ENCODE results near the gene PIM2.

PIM2 gene

DNA sequence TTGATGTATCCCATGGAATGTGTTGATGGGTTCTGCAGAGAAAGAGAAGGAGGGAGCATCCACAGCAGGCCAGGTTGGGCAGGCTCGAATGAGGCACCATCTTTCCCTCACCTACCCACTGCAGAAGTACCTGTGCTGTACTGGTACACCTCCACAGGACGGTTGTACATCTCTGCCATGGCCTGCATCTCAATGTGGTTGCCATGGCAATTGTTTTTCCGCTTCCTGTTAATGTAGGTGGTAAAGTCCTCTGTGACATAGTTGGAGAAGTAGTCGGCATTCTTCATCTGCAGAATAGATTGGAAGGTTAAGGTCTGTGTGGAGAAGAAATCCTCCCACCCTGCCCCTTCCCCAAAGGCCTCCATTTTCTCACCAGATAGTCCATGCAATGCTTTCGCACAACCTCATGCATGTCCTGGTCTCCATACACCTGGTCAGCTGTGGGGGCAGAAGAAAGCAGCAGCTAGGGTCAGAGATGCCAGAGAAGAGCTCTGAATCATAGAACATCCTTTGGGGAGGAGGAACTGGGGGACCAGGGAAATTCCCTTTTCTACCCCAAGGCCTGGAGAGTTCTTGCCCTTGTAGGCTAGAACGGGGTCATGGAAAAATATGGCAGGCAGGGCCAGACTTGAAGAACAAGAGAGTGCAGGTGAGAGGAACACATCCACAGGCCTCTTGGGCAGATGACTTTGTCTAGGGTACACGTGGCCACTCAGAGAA, 15.9 kb upstream of the PIM2 start:
- DNase-seq: no peak

DNA sequence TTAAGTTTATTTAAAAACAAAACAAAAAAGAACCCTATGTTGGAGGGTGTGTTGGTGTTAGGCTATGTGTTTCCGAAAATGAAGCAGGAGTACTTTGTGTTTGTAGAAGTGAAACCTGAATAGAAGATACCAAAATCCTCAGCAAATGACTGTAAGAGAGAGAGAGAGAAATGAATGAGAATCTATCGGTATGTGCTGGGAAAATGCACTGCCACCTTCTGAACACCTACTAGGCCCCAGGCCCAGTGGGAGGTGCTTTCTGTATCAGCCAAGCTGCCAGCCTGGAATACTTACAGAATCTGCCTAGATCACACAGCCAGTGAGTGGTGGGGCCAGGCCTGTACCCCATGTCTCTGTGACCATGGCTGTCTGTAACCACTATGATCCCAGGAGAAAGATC, 14.9 kb upstream of the PIM2 start:
- no peak for DNase-seq

DNA sequence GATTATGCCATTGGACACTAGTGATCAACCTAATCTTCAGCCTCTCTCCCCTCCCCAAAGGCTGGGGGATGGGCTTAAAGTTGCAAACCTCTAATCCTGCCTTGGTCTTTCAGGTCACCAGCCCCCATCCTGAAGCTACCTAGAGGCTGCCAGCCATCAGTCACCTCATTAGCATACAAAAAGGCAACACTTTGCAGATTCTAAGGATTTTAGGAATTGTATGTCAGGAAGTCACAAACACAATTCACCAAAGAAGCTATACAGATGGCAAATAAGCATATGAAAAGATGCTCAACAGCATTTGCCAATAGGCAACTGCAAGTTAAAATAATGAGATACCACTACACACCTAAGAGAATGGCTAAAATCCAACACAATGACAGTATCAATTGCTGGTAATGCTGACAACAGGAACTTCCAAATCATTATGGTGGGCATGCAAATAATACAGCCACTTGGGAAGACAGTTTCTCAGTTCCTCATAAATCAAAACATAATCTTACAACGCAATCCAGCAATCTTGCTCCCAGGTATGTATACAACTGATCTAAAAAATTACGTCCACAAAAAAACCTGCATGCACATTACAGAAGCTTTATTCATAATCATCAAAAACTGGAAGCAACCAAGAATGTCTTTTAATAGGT, 9.0 kb upstream of the PIM2 start:
- no peak for DNase-seq

DNA sequence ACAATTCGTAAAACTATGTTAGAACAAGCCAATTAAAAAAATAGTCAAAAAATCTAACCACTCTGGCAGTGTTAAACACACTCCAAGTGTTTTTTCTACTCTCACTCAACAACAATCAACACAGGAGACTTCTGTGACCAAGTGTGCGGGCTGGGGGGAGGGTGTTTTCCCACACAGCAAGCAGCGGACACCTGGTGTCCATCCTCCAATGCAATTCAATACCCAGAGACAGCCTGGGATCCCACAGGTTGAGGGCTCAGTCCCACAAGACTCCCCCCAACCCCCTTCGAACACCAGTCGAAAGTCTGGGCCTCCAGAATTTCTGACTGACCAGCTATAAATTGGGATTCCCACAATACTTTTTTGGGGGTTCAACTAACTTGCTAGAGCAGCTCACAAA, 8.3 kb upstream of the PIM2 start:
- DNase-seq: no peak

DNA sequence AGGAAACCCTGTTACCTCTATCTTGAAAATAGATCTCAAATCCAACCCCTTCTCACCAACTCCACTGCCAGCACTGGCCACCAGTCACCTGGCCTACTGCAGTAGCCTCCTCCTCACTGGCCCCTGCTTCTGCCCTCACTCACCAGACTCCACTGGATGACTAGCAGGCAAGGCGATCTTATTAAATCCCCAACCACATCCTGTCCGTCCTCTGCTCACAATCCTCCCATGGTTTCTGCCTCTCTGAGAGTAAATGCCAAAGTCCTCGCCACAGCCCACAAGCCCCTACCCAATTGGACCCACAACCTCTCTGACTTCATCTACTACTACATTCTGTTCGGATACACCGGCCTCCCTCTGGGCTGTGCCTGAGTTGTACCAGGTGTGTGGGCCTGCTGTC, 5.4 kb upstream of the PIM2 start:
- no peak for DNase-seq

DNA sequence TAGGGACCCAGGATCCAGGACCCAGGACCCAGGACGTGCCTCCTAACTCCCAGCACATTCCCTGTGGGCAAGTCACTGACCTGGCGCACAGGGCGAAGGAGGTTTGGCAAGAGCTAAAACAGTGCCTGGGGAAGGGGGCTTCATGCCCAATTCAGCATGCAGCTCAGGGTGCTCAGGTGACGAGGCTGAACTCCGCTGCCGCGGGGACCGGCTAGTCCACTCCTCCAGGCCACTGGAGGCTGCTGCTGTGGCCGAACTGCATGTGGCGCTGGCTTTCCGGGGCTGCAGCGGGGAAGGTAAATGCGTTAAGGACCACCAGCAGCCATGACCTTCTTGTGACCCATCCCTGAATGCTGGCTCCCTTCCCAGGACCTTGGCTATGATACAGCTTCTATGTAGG, 4.9 kb upstream of the PIM2 start:
- DNase-seq: no peak

DNA sequence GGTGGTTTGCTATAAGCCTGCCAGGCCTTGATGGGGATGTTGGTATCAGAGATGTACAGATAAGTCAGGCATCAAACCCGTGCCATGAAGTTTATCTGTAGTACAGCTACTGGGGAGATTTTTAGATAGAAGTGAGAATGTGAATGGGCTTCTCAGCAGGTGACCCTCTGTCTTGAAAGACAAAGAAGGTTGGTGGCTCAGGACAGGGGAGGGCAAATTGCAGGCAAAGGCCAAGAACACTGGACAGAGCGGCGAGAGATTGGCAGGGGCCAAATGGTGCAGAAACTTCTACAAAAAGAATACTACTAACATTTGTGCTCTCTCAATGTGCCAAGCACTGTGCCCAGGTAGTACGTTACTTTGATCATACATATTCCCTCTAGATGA, 1.9 kb upstream of the PIM2 start:
- no peak for DNase-seq

DNA sequence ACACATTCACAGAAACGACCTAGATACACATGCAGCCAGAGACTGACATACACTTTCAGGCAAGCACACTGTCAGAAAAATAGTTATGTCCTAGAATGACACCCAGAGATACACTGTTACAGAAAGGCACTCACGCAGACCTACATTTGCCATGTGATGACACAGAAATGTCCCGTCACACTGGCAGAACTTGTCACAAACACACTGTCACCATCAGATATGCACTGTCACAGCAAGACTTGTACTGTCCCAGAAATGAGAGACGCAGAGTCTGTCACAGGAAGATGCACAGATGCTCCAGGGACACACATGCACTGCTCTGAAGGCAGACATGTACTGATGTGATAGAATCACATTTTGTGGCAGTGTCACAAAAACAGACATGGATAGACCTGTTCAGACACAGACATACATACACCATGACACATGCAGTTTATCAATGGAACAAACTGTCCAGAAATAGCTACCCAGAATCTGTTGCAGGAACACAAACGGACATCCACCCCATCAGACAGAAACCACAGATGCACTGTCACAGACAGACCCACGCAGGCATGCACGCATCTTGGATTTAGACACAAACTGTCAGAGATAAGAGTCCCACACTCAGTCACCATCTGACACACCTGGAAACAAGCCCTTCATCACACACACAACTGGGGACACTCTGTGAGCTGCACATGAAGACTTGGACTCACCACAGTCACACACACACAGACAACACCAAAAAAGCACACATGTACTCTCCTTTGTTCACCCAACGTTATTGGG, 1.3 kb upstream of the PIM2 start:
- DNase-seq: no peak

DNA sequence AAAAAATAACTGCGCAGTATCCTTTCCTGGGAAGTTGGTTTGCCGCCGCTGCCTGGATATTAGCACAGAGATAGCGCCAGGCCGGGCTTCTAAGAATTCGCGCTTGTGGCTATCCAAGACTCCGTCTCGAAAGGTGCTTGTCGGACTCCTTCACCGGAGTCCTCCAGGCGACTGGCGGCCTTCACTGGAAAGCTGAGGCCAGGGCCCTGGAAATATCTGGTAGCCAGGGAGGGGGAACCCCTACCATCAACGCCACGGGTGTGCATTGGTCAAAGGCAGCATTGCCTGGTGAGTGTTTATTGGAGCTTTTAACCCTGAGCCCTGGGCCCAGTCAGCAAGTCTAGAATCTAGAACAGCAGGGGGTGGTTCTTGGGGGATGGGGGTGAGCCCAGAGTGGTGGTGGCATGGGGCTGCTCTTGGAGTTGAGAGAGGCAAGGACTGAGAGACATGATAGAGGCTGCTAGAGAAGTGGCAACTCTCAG, 577 bp upstream of the PIM2 start:
- no peak for DNase-seq

DNA sequence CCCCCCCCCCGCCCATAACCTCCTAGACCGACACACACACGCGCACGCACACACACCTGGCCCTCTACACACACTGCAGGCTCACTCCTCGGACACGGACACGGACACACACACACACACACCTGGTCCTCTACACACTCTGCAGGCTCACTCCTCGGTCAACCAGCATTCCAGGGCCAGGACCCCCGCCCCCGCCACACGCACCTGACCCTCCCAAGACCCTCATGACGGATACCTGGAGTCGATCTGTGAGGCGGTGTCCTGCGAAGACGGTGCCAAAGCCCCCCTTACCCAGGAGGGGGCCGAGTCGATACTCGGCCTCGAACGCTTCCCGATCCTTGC, 552 bp downstream of the PIM2 start:
- no peak for DNase-seq

DNA sequence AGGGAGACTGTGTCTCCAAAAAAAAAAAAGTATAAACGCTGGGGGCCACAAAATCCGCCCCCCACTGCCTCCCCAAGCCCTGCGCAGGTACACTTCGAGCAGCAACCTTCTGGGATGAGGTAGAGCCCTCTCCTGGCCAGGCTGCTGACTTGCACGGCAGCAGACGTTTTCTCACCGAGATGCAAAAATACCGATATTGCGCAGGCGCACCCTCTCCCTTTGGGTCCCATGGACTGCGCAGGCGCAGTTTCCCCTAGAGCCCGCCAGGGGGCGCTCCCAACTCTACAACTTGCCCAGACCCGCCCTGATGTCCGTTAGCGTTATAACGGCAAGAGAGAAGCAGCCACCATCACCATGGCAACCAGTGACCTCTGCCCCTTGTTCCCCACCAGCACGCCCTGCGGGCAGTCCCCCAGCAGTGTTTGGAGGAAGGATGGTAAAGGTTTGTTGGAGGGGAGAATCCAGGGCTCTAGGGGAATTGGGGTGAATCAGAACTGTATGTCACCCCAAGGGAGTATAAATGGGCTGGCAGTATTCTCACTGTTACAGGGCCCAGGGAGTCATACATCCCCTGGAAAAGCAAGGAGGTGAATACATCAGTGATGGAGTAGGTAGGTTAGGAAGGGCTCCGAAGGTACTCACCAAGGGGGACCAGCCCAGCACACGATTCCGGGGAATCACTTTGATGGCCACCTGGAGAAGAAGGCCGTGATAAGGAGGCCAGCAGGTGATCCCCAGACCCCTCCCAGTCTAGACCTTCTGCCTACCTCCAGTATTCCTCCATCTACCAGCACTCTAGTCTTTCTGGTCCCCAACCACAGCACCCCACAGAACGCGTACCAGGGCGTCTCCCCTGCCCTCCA, 1.5 kb downstream of the PIM2 start:
- peak; percentile 60 to 74 for DNase-seq

DNA sequence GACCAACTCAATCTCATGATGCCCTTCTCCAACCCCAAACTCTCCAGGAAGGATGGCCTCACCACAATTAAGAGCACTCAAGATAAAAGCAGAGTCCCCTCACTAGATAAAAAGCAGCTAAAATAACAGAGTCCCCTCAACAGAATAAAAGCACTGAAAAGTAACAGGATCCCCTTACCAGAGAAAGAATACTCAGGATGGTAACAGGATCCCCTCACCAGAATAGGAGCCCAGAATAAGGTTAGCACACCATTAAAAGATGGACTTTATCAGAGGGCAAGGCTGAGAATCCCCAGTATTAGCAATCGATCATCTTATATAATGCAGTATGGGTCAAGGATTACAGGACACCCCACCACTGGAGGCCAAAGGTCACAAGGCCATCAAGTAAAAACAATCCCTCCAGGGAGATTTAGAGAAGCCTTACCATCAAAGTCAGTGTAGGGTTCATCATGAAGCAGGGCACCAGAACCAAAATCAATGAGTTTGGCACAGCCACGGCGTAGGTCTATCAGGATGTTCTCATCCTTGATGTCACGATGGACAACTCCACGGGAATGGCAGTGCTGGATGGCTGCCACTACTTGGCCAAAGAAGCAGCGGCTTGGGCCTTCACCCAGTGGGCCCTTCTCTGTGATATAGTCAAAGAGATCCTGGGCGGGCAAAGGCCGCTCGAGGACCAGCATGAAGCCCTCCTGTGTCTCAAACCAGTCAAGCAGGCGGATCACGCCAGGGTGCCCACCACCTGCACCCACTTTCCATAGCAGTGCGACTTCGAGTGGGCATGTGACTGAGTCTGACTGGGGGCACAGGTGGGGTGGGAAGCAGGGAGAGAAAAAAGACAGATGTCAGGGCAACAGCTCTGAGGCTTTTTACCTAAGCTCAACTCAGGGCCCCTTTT, 4.0 kb downstream of the PIM2 start:
- DNase-seq: no peak

DNA sequence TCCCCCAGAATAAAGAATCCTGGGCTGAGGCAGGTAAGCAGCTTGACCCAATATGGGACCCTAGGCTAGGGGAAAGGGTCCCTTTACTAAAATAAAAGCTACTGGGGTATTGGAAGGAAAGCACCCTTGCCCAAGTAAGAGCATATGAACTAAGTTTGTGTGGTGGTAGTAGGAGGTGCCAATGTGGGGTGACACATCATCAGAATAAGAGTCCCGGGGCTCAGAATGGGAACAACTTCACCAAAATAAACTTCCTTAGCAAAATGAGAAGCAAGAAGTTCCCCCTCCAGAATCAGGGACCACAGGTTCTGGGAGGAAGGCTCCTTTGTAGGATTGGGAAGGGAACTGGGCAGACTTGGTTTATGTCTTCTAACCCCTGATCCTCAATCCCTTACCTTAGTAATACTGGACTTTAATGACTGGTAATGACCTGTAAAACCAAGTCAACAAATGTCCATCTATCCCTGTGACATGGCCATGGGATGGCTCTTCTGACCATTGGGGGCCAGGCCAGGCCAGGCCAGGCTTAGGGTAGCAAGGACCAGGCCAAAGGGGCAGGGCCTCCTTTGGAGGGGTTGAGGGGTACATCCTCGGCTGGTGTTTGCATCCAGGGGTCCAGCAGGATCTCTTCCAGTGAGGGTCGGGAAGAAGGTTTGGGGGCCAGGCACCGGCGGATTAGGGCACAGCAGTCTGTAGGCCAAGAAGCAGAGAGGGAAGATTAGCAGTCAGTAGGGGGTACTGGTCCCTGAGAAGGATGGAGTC, 5.0 kb downstream of the PIM2 start:
- no peak for DNase-seq

DNA sequence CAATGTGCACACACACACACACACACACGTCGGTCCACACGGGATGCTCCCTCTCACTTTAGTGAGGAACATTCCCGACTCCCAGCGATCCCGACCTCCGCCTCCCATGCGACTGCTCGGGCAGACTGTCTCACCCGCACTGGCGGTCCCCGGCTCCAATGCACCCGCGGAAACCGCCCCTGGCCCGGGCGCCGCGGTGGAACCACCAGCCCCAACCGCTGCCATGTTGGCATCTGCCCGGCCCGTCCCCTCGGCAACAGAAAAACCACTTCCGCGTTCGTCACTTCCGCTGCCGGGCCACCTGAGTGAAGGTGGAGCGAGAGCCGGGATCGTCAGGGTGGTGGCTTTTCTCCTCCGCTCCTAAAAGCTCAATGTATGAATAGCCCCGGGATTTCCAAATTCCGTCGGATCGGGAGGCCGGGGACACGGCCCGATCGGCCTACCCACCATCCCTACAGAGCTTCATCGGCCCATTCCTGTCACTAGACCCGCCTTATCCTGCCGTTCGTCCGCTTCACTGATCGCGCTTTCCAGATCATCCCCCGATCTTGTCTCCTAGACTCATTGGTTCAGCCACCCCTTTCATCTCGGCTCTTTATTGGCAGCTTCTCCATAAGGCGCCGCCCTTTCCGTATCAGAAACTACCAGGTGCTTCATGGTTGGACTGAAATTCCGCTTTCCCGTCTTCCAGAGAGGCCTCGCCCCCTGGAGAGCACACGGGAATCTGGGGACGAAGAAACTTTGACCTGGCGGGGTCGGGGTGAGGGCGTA, 7.2 kb downstream of the PIM2 start, which contains the start of gene SLC35A2:
Gene SLC35A2, minus strand, starts transcription at position 235 of the 771 bp plus-strand sequence. Its CDS starts 10 bp downstream, at position 225.
- peak; percentile 44 to 67 for DNase-seq

DNA sequence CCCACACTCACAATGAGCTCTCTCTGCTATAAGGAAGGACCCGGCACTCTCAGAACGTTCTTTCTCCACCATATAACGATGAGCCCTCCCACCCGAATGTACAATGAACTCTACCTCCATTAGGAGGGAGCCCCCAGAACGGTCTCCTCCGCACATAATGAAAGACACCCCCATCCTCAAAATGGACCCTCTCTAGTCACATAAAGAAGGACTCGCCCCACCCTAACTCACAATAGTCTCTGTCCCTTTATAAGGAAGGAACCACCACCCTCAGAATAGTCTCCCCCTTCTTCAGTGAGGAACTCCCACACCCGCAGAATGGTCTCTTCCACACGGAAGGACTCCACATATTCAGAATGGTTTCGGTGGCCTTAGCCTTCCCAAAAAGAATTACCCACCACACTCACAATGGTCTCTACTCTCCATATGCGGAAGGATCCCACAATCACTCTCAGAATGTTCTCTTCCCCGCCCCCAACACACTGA, 7.9 kb downstream of the PIM2 start:
- no peak for DNase-seq

DNA sequence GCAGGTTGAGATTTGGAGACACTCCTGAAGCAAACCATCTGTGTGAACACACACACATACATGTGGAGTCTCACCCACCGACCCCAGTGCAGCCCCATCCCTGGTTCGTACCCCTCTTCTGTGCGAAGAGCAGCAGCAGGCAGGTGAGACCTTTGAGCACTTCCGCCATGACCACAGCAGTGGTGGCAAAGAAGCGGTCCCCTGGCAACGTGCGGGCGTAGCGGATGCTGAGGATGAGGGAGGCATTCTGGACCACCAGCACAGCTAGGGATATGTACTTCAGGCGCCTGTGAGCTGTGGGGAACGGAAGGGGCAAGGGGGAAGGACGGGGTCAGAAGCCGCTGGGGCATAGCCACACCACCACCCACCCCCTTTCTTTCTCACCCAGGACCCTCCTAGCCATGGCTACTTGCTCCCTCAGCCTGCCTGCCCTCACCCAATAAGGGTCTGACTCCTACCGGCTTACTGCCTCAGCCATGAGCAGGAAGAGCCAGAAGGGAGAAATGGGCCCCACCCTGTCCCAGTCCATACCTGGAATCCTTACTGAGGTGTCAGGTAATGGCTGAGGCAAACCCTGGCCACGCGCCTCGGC, 9.0 kb downstream of the PIM2 start:
- DNase-seq: no peak

DNA sequence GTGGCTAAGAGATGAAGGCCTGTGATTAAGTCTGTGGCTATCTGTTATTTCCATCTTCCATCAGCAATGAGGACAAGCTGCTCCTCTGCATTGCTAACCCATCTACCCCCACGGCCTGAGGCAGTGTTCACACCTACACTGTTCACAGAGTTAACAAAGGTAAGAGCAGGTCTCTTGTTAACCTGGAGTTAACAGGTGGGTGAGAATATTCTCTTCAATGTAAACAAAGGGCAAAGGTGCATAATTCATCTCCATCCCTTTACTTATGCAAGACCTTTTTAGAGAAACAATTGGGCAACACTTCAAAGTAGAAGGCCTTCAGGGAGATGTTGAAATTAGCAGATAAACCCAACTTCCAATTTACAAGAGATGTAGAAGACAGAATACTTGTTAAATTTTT, 10.2 kb downstream of the PIM2 start:
- DNase-seq: no peak

DNA sequence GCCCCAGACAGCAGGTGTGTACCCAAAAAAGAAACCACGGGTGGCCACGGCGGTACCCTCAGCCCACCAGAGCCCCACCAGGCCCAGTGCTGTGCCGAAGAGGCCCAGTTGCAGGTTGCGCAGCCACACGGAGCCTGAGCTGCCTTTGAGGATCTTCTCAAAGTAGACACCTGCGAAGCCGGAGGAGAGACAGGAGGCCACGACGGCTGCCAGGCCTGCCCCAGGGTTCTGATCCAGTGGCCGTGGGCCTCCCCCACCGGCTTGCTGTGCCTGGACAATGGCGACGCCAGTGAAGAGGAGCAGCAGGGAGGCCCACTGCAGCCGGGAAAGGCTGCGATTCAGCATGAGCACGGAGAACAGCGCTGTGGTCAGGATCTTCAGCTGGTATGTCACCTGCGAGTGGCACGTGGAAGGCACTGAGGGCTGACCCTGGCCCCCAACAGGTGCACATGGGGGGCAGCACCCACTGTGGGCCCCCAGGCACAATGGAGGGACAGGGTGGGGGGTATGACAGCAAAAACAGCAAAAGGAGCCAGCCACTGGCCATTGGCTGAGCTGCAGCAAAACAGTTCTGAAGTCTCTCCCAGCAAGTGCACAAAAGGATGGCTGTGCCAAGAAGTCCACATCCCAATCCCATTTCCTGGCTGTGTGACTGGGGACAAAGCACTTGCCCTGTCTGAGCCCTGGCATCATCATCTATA, 13.6 kb downstream of the PIM2 start:
- no peak for DNase-seq

DNA sequence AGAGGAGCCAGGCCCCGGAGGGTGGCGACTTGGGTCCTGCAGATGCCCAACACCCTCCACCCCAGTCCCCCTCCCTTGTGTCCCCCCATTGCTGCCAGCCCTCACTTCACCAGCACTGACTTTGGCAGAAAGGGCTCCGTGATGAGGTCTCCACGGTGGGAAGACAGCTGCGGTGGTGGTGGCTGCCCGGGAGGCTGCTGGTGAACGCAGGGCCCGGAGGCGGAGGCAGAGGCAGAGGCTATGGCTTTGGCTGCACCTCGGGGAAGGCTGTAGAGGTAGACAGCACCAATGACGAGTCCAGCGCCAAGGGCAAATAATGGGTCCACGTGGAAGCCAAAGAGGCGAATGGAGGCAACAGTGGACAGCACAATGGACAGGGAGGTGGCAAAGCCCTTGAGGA, 14.2 kb downstream of the PIM2 start:
- DNase-seq: no peak

Measured in NCI-H187 (cell line).